Thyroid gland (tissue), 4 donors: ENCODE results near the gene UBIAD1.

ENCODE experiments used
- POLR2A ChIP-seq, 2 donors: fragments of 450-650 bp; IDR thresholded peaks; one replicate each; pipeline ENCODE4 v1.6.1; 2017; ENCODE audit warnings: antibody characterized with exemption in 2 of 2, mild to moderate bottlenecking in 2 of 2, moderate library complexity in 1 of 2
- TF ChIP-seq, protein P1 (sequence below), 6 experiments: fragments of 200-600 bp in 3 of 6; fragments of 450-650 bp in 3 of 6; sonication (generic) in 3 of 6; IDR thresholded peaks; one replicate each; pipeline ENCODE4 v1.5.1; 2016 to 2019; ENCODE audit warnings: antibody characterized with exemption in 6 of 6, mild to moderate bottlenecking in 2 of 6, inconsistent platforms in 1 of 6, moderate library complexity in 1 of 6

- TF ChIP-seq, protein P1, sequence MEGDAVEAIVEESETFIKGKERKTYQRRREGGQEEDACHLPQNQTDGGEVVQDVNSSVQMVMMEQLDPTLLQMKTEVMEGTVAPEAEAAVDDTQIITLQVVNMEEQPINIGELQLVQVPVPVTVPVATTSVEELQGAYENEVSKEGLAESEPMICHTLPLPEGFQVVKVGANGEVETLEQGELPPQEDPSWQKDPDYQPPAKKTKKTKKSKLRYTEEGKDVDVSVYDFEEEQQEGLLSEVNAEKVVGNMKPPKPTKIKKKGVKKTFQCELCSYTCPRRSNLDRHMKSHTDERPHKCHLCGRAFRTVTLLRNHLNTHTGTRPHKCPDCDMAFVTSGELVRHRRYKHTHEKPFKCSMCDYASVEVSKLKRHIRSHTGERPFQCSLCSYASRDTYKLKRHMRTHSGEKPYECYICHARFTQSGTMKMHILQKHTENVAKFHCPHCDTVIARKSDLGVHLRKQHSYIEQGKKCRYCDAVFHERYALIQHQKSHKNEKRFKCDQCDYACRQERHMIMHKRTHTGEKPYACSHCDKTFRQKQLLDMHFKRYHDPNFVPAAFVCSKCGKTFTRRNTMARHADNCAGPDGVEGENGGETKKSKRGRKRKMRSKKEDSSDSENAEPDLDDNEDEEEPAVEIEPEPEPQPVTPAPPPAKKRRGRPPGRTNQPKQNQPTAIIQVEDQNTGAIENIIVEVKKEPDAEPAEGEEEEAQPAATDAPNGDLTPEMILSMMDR (IDR thresholded peaks at IDR 0.05) = no peak
- TF ChIP-seq POLR2A (IDR thresholded peaks at IDR 0.05) = no peak
Measured at GRCh38 chr1:11245248-11245647, 27.8 kb upstream of the UBIAD1 start.
